Liver (tissue), 9 donors: ENCODE data around the gene UPK3A. TPM values are rescaled to one million over a fixed set of nuclear protein-coding genes. Genes with fewer than 3 reads are reported as not detected.
A peak's percentile ranks its signal among the peaks of the same experiment; 100 is the strongest.

Experiments
- DNase-seq: peaks from one replicate; pipeline ENCODE4 v3.0.0-alpha.2; 2017; ENCODE audit warnings: low spot score
- H3K27ac ChIP-seq, 2 donors: one replicate each; pipeline ENCODE4 v1.7.0; 2013; ENCODE audit warnings: inconsistent platforms in 2 of 2, low read length in 2 of 2, control low read depth in 1 of 2, low read depth in 1 of 2, mild to moderate bottlenecking in 1 of 2
- H3K27me3 ChIP-seq, 4 donors: one replicate each; pipeline versions ENCODE4 v1.6.1 to v1.7.0; 2013; ENCODE audit warnings: low read length in 3 of 4, inconsistent platforms in 1 of 4, mild to moderate bottlenecking in 1 of 4, moderate library complexity in 1 of 4; ENCODE audit not compliant: control insufficient read depth in 4 of 4, insufficient read depth in 4 of 4
- H3K36me3 ChIP-seq, 4 donors: one replicate each; pipeline versions ENCODE4 v1.6.1 to v1.7.0; 2013; ENCODE audit warnings: low read length in 3 of 4, mild to moderate bottlenecking in 3 of 4, low read depth in 1 of 4, moderate library complexity in 1 of 4; ENCODE audit not compliant: control insufficient read depth in 4 of 4, insufficient read depth in 3 of 4
- H3K4me1 ChIP-seq, 4 donors: one replicate each; pipeline versions ENCODE4 v1.6.1 to v1.7.0; 2013; ENCODE audit warnings: low read length in 3 of 4, mild to moderate bottlenecking in 3 of 4, moderate library complexity in 1 of 4; ENCODE audit not compliant: control insufficient read depth in 4 of 4, insufficient read depth in 4 of 4
- H3K4me3 ChIP-seq, 3 donors: one replicate each; pipeline versions ENCODE4 v1.6.1 to v1.7.0; 2013; ENCODE audit warnings: low read length in 3 of 3, control low read depth in 1 of 3, low read depth in 1 of 3, mild to moderate bottlenecking in 1 of 3
- H3K9ac ChIP-seq, 2 donors: one replicate each; pipeline ENCODE4 v1.7.0; 2013; ENCODE audit warnings: low read length in 2 of 2, mild to moderate bottlenecking in 2 of 2, moderate library complexity in 2 of 2, control low read depth in 1 of 2, low read depth in 1 of 2
- H3K9me3 ChIP-seq, 4 donors: one replicate each; pipeline versions ENCODE4 v1.6.1 to v1.7.0; 2013; ENCODE audit warnings: low read length in 3 of 4; ENCODE audit not compliant: control insufficient read depth in 4 of 4
- CTCF ChIP-seq: fragments of 150-350 bp; IDR thresholded peaks from 2 replicates; pipeline ENCODE4 v1.5.1; 2017; ENCODE audit warnings: improper control_type of control experiment, low read depth, low read length; ENCODE audit not compliant: missing input control
- EGR1 ChIP-seq, 2 donors: IDR thresholded peaks; 2 replicates each; pipeline ENCODE4 v1.6.1; 2016 to 2018; ENCODE audit warnings: antibody characterized with exemption in 2 of 2, low read depth in 2 of 2
- FOXA1 ChIP-seq: IDR thresholded peaks from 2 replicates; pipeline ENCODE4 v1.6.1; 2016; ENCODE audit warnings: antibody characterized with exemption
- FOXA2 ChIP-seq: IDR thresholded peaks from 2 replicates; pipeline ENCODE4 v1.6.1; 2016; ENCODE audit warnings: antibody characterized with exemption
- HNF4A ChIP-seq, 2 donors: conservative IDR thresholded peaks; 2 replicates each; pipeline ENCODE4 v1.6.1; 2016; ENCODE audit warnings: antibody characterized with exemption in 2 of 2, mild to moderate bottlenecking in 2 of 2
- HNF4G ChIP-seq: IDR thresholded peaks from 2 replicates; pipeline ENCODE4 v1.6.1; 2016; ENCODE audit warnings: antibody characterized with exemption
- JUND ChIP-seq, 2 donors: IDR thresholded peaks; 2 replicates each; pipeline ENCODE4 v1.6.1; 2016; ENCODE audit warnings: antibody characterized with exemption in 2 of 2
- MAX ChIP-seq: IDR thresholded peaks from 2 replicates; pipeline ENCODE4 v1.6.1; 2016; ENCODE audit warnings: antibody characterized with exemption
- NR2F2 ChIP-seq: IDR thresholded peaks from 2 replicates; pipeline ENCODE4 v1.6.1; 2016; ENCODE audit warnings: antibody characterized with exemption
- RAD21 ChIP-seq, 2 donors: IDR thresholded peaks; 2 replicates each; pipeline ENCODE4 v1.6.1; 2016; ENCODE audit warnings: antibody characterized with exemption in 2 of 2, mild to moderate bottlenecking in 2 of 2
- REST ChIP-seq: IDR thresholded peaks from 2 replicates; pipeline ENCODE4 v1.6.1; 2016; ENCODE audit warnings: antibody characterized with exemption, mild to moderate bottlenecking
- RXRA ChIP-seq, 2 donors: IDR thresholded peaks; 2 replicates each; pipeline ENCODE4 v1.6.1; 2017 to 2018; ENCODE audit warnings: antibody characterized with exemption in 2 of 2, mild to moderate bottlenecking in 1 of 2
- SP1 ChIP-seq: IDR thresholded peaks from 2 replicates; pipeline ENCODE4 v1.6.1; 2018; ENCODE audit warnings: antibody characterized with exemption, mild to moderate bottlenecking
- TAF1 ChIP-seq: conservative IDR thresholded peaks from 2 replicates; pipeline ENCODE4 v1.6.1; 2016; ENCODE audit warnings: antibody characterized with exemption, mild to moderate bottlenecking
- WGBS: extraction: QIAGEN DNeasy Blood & Tissue Kit; methylation state at CpG from one replicate; pipeline ENCODE4 v1.1.7; 2013; 5-methylcytosine and 5-hydroxymethylcytosine counted together
- polyA plus RNA-seq, 2 donors: library from polyadenylated mRNA; stranded (reverse) in 1 of 2; unstranded in 1 of 2; fragments of 200-250 nt in 1 of 2; fragments of >200 nt in 1 of 2; fragmentation: Nextera tagmentation in 1 of 2; extraction: Ambion mirVana in 1 of 2; gene quantifications; one replicate each; pipeline versions ENCODE4 v1.2.1 to v1.2.3, GENCODE V29; 2013 to 2015
- total RNA-seq, 2 donors: library from RNA; depleted of rRNA; stranded (reverse); fragments of >200 nt; gene quantifications; one replicate each; pipeline ENCODE4 v1.2.3, GENCODE V29; 2014
- donor health status: healthy.
- donor health status: healthy.
- donor health status: healthy.
- donor health status: healthy.
- donor health status: healthy.

The UPK3A gene
- total and polyA plus RNA-seq, 4 donors = 0.42 TPM; not detected in 3

GRCh38 chr22:45268958-45269844, 15.5 kb upstream of the UPK3A start:
- Histone ChIP-seq H3K27ac (no peak overlapping the region), H3K27me3 (no peaks in the 10 kb centered on the region), H3K4me1 (peaks cover 3 to 14% (median 7%) of the 10 kb centered on the region in 4 donors), H3K4me3 (peak overlapping the region; percentile 41 to 66 (median 52)), H3K9me3 (no peaks in the 10 kb centered on the region), H3K36me3 (no peaks in the 10 kb centered on the region), H3K9ac (peak overlapping the region in 1 of 2 donors; percentile 16)
- 3% methylated on average over 59 of the region's 60 CpGs for WGBS
- peak; percentile 92 for DNase-seq
- TF ChIP-seq RAD21 (IDR thresholded peaks at IDR 0.05) (peak; percentile 70 to 78), CTCF (peak; percentile 94), EGR1 (IDR thresholded peaks at IDR 0.05; ENCODE audit: low read depth in 2 of 2) (peak; percentile 16 to 50), FOXA2 (no peak)

- no peak for DNase-seq
- no peaks in the 10 kb centered on the region for H3K9me3 ChIP-seq
- H3K9ac ChIP-seq = no peak overlapping the region
- peaks cover 3 to 11% (median 6%) of the 10 kb centered on the region in 4 donors for H3K4me1 ChIP-seq
- no peaks in the 10 kb centered on the region for H3K27me3 ChIP-seq
- no peaks in the 10 kb centered on the region for H3K36me3 ChIP-seq
- H3K4me3 ChIP-seq = no peak overlapping the region
- no peak for TF ChIP-seq HNF4G
- no peak for TF ChIP-seq RAD21 (IDR thresholded peaks at IDR 0.05)
- no peak for TF ChIP-seq FOXA1
- TF ChIP-seq JUND (IDR thresholded peaks at IDR 0.05) = no peak
- no peak for TF ChIP-seq HNF4A (conservative IDR thresholded peaks at IDR 0.05)
- TF ChIP-seq TAF1 = no peak
- TF ChIP-seq EGR1 (IDR thresholded peaks at IDR 0.05; ENCODE audit: low read depth in 2 of 2) = no peak
- WGBS = 88% methylated on average over 16 of the region's 16 CpGs
- no peak overlapping the region for H3K27ac ChIP-seq
These were observed 14.4 kb upstream of the UPK3A start for GRCh38 chr22:45270095-45271020.

GRCh38 chr22:45271667-45272201, 13.0 kb upstream of the UPK3A start:
- Histone ChIP-seq H3K36me3 (no peaks in the 10 kb centered on the region), H3K9ac (no peak overlapping the region), H3K27ac (peak overlapping the region; percentile 28 to 54), H3K4me3 (no peak overlapping the region), H3K27me3 (no peaks in the 10 kb centered on the region), H3K9me3 (no peaks in the 10 kb centered on the region), H3K4me1 (peaks cover 3 to 11% (median 6%) of the 10 kb centered on the region in 4 donors)
- 71% methylated on average over 13 of the region's 13 CpGs for WGBS
- DNase-seq = no peak
- TF ChIP-seq NR2F2 = peak; percentile 61
- peak in 1 of 2 donors; percentile 44 for TF ChIP-seq RAD21 (IDR thresholded peaks at IDR 0.05)
- no peak for TF ChIP-seq EGR1 (IDR thresholded peaks at IDR 0.05; ENCODE audit: low read depth in 2 of 2)
- no peak for TF ChIP-seq TAF1
- peak; percentile 72 for TF ChIP-seq SP1
- TF ChIP-seq REST = no peak
- no peak for TF ChIP-seq FOXA1
- no peak for TF ChIP-seq HNF4A (conservative IDR thresholded peaks at IDR 0.05)
- TF ChIP-seq FOXA2 = no peak
- TF ChIP-seq CTCF = no peak
- no peak for TF ChIP-seq MAX
- no peak for TF ChIP-seq JUND (IDR thresholded peaks at IDR 0.05)
- peak; percentile 61 to 67 for TF ChIP-seq RXRA (IDR thresholded peaks at IDR 0.05)
